Heart left ventricle (tissue), 13 donors: ENCODE measurements around the gene SYPL1.

ENCODE experiments used
- CTCF ChIP-seq, 12 donors: fragments of 200-600 bp; sonication (generic) in 4 of 12; IDR thresholded peaks; one replicate each; pipeline versions ENCODE4 v1.5.0 to v1.8.0; 2018 to 2022; ENCODE audit warnings: antibody characterized with exemption in 12 of 12, mild to moderate bottlenecking in 5 of 12
- POLR2A ChIP-seq, 2 donors: fragments of 450-650 bp; IDR thresholded peaks; one replicate each; pipeline ENCODE4 v1.6.1; 2017; ENCODE audit warnings: antibody characterized with exemption in 2 of 2, mild to moderate bottlenecking in 2 of 2, moderate library complexity in 2 of 2
- donor health status: ischemic (EF 13 %, LVEDD 7.1; RV severe dilation, severe dysfunction).
- donor health status: DM: no; HTN: yes; CAD: no.
- donor health status: DM: no; HTN: no; CAD: no.
- donor health status: ischemic (EF 25% LVEDD 6.9; RV normal size, moderate dysfunction).
- donor health status: ischemic (EF 25% LVEDD 5.7; RV mildly dilated, moderate dysfunction).
- donor health status: ischemic (EF 35%, LVEDD 5.7; RV mildly dilated, moderate dysfunction).
- donor health status: nonischemic (EF 11% LVEDD 7.7; RV severe dilation, severe dysfunction).
- donor health status: DM: yes; HTN: yes; CAD: no.
- donor health status: PGD.
- donor health status: ischemic (EF 29% LVEDD 5.4; RV normal size, mild dysfunction).
- donor health status: nonischemic (EF 23%, LVEDD 6.1; RV moderate dilation, normal function).

GRCh38 chr7:106072715-106073091 is 39.4 kb downstream of the SYPL1 start:
- TF ChIP-seq CTCF (IDR thresholded peaks at IDR 0.05) (no peak), POLR2A (IDR thresholded peaks at IDR 0.05) (no peak)
